ENCODE data around the gene LRRC37A3.
"Not testable (repeated sequence)": the region's sequence is repeated elsewhere in the genome, so short reads cannot be mapped to it uniquely, and the experiment has no call there.

The LRRC37A3 gene

DNA sequence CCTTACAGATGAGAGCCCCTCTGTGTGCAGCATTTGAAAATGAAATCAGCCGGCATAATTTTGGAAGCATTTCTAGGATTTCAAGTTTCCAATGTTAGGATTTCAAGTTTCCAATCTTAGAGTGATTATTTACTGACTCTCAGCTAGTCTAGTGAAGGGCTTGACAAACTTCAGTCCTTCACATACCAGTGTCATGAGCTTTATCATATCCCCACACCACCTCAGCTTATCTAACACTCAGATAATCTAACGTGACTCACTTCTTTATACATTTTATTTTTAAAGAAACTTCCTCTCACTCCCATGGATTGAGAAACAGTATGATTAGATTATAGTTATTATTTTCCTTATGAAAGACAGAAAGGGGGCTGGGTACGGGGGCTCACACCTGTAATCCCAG is 9.4 kb upstream of the LRRC37A3 start:
- not testable (repeated sequence) for H3K9ac ChIP-seq (ENCODE audit: low read depth, low read length, poor library complexity, severe bottlenecking); H3K4me3 ChIP-seq (ENCODE audit: low read length, poor library complexity, severe bottlenecking); H3K4me1 ChIP-seq (ENCODE audit: insufficient read depth, low read length, poor library complexity, severe bottlenecking); H4K20me1 ChIP-seq (ENCODE audit: insufficient read depth, low read length, poor library complexity, severe bottlenecking); H3K36me3 ChIP-seq (ENCODE audit: insufficient read depth, low read length); H2AFZ ChIP-seq (ENCODE audit: low read length); H3F3A ChIP-seq (ENCODE audit: low read depth); H3K9me2 ChIP-seq (replicated peaks; ENCODE audit: low read depth, low read length); H3K79me2 ChIP-seq (ENCODE audit: insufficient read depth, low read length); H3K4me2 ChIP-seq (ENCODE audit: low read depth, low read length, poor library complexity, severe bottlenecking); H3K27me3 ChIP-seq (ENCODE audit: insufficient read depth, low read length, poor library complexity, severe bottlenecking); H3K9me3 ChIP-seq (ENCODE audit: insufficient read depth, low read depth, low read length)

DNA sequence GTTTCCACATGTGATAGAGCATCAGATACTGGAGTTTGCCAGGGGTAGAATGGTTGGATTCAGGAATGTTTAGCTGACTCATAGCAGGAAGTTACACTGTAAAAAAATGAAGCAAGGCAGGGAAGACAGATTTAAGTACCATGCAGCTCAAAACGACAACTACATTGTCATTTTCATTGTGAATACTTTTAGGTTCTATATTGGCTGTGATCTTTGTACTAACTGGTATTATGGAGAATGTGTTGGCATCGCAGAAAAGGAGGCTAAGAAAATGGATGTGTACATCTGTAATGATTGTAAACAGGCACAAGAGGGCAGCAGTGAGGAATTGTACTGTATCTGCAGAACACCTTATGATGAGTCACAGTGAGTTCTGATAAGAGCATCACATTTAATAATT is 8.2 kb upstream of the LRRC37A3 start:
- not testable (repeated sequence) for H3K4me2 ChIP-seq (ENCODE audit: low read depth, low read length, poor library complexity, severe bottlenecking); H3K4me1 ChIP-seq (ENCODE audit: insufficient read depth, low read length, poor library complexity, severe bottlenecking); H3K9ac ChIP-seq (ENCODE audit: low read depth, low read length, poor library complexity, severe bottlenecking); H3K9me3 ChIP-seq (ENCODE audit: insufficient read depth, low read depth, low read length); H4K20me1 ChIP-seq (ENCODE audit: insufficient read depth, low read length, poor library complexity, severe bottlenecking); H3F3A ChIP-seq (ENCODE audit: low read depth); H3K79me2 ChIP-seq (ENCODE audit: insufficient read depth, low read length); H3K9me2 ChIP-seq (replicated peaks; ENCODE audit: low read depth, low read length); H3K36me3 ChIP-seq (ENCODE audit: insufficient read depth, low read length); H3K4me3 ChIP-seq (ENCODE audit: low read length, poor library complexity, severe bottlenecking); H3K27me3 ChIP-seq (ENCODE audit: insufficient read depth, low read length, poor library complexity, severe bottlenecking)
- TF ChIP-seq, protein P1, sequence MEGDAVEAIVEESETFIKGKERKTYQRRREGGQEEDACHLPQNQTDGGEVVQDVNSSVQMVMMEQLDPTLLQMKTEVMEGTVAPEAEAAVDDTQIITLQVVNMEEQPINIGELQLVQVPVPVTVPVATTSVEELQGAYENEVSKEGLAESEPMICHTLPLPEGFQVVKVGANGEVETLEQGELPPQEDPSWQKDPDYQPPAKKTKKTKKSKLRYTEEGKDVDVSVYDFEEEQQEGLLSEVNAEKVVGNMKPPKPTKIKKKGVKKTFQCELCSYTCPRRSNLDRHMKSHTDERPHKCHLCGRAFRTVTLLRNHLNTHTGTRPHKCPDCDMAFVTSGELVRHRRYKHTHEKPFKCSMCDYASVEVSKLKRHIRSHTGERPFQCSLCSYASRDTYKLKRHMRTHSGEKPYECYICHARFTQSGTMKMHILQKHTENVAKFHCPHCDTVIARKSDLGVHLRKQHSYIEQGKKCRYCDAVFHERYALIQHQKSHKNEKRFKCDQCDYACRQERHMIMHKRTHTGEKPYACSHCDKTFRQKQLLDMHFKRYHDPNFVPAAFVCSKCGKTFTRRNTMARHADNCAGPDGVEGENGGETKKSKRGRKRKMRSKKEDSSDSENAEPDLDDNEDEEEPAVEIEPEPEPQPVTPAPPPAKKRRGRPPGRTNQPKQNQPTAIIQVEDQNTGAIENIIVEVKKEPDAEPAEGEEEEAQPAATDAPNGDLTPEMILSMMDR (conservative IDR thresholded peaks at IDR 0.05; ENCODE audit: low read length): peak; percentile 48
- H2AFZ ChIP-seq (ENCODE audit: low read length): peak overlapping the region; percentile 75; the same call in 1 of the 2 replicates

DNA sequence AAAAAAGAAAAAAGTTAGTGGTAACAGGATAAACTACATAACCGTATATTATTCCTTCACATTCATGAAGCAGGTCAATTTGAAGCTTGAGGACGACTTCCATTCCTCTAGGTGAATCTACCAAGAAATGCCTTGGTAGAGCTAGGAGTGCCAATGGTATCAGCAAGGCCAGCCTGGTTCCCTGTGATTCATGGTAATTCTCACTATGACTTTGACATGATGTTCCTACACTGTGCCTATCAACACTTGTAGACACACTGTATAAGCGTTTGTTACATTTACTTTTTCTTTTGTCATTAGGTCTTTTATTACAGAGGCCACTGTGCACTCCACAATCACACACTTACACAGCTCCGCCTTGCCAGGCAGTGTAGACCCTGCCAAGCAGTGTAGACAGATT is 7.2 kb upstream of the LRRC37A3 start:
- not testable (repeated sequence) for H3K9me2 ChIP-seq (replicated peaks; ENCODE audit: low read depth, low read length); H4K20me1 ChIP-seq (ENCODE audit: insufficient read depth, low read length, poor library complexity, severe bottlenecking); H3K9me3 ChIP-seq (ENCODE audit: insufficient read depth, low read depth, low read length); H3K4me2 ChIP-seq (ENCODE audit: low read depth, low read length, poor library complexity, severe bottlenecking); H3K4me3 ChIP-seq (ENCODE audit: low read length, poor library complexity, severe bottlenecking); H3K9ac ChIP-seq (ENCODE audit: low read depth, low read length, poor library complexity, severe bottlenecking); H3K27me3 ChIP-seq (ENCODE audit: insufficient read depth, low read length, poor library complexity, severe bottlenecking); H3K79me2 ChIP-seq (ENCODE audit: insufficient read depth, low read length); H3F3A ChIP-seq (ENCODE audit: low read depth); H3K4me1 ChIP-seq (ENCODE audit: insufficient read depth, low read length, poor library complexity, severe bottlenecking); H3K36me3 ChIP-seq (ENCODE audit: insufficient read depth, low read length); H2AFZ ChIP-seq (ENCODE audit: low read length)

DNA sequence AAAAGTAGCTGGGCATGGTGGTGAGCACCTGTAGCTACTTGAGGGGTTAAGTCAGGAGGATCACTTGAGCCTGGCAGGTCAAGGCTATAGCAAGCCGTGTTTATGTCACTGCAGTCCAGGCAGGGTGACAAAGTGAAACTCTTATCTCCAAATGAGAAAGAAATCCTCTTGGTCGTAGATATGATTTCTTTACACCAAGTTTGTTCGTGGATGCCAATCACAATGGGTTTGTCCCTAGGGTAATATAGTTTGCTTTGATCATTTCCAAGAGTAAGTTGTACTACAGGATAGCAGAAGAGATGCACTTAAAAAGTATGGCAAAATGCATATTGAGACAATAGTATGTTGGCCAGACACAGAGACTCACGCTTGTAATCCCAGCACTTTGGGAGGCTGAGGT is 6.0 kb upstream of the LRRC37A3 start:
- not testable (repeated sequence) for H3K9ac ChIP-seq (ENCODE audit: low read depth, low read length, poor library complexity, severe bottlenecking); H3K4me1 ChIP-seq (ENCODE audit: insufficient read depth, low read length, poor library complexity, severe bottlenecking); H4K20me1 ChIP-seq (ENCODE audit: insufficient read depth, low read length, poor library complexity, severe bottlenecking); H3K79me2 ChIP-seq (ENCODE audit: insufficient read depth, low read length); H3F3A ChIP-seq (ENCODE audit: low read depth); H3K9me3 ChIP-seq (ENCODE audit: insufficient read depth, low read depth, low read length); H3K36me3 ChIP-seq (ENCODE audit: insufficient read depth, low read length); H2AFZ ChIP-seq (ENCODE audit: low read length); H3K4me2 ChIP-seq (ENCODE audit: low read depth, low read length, poor library complexity, severe bottlenecking); H3K4me3 ChIP-seq (ENCODE audit: low read length, poor library complexity, severe bottlenecking); H3K27me3 ChIP-seq (ENCODE audit: insufficient read depth, low read length, poor library complexity, severe bottlenecking); H3K9me2 ChIP-seq (replicated peaks; ENCODE audit: low read depth, low read length)

DNA sequence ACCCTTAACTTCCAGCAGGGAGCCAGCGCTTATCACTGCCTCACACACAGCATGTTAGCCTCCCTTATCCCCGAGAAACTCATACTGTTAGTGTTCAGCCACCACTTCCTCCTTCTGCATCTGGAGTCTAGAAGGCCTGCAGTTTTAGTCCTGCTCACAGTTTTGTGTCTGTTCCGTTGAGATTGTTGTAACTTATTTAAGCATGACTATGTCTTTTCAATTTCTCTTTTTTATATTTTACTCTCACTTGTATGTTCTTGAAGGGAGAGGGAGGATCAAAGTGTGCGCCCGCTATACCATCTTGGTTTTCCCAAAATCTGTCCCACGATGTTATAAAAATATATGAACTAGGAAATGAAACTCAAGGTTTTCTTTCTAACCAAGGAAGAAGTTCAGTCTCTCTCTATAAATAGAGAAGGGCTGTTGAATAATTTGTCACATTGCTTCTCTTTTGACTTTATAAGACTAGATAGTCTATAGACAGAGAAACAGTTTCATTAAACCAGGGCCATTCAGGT is 3.8 kb upstream of the LRRC37A3 start:
- Histone ChIP-seq H3K9ac (ENCODE audit: low read depth, low read length, poor library complexity, severe bottlenecking) (peak overlapping the region; percentile 46), H2AFZ (ENCODE audit: low read length) (peak overlapping the region; percentile 79), H3K4me2 (ENCODE audit: low read depth, low read length, poor library complexity, severe bottlenecking) (peak overlapping the region; percentile 45), H3K4me1 (ENCODE audit: insufficient read depth, low read length, poor library complexity, severe bottlenecking) (peaks cover 13% of the 10 kb centered on the region)
- not testable (repeated sequence) for H3K27me3 ChIP-seq (ENCODE audit: insufficient read depth, low read length, poor library complexity, severe bottlenecking); H3K9me3 ChIP-seq (ENCODE audit: insufficient read depth, low read depth, low read length); H3K4me3 ChIP-seq (ENCODE audit: low read length, poor library complexity, severe bottlenecking); H3F3A ChIP-seq (ENCODE audit: low read depth); H4K20me1 ChIP-seq (ENCODE audit: insufficient read depth, low read length, poor library complexity, severe bottlenecking); H3K36me3 ChIP-seq (ENCODE audit: insufficient read depth, low read length); H3K79me2 ChIP-seq (ENCODE audit: insufficient read depth, low read length); H3K9me2 ChIP-seq (replicated peaks; ENCODE audit: low read depth, low read length)
